Neural crest cell (in vitro differentiated cells): ENCODE measurements around the gene FRMD4A. TPM values are rescaled to one million over a fixed set of nuclear protein-coding genes. Genes with fewer than 3 reads are reported as not detected.

ENCODE experiments used
- DNase-seq: peaks from one replicate; pipeline ENCODE4 v3.0.0; 2021; ENCODE audit warnings: low read depth, mixed read lengths, low spot score
- H3K27ac Mint-ChIP-seq: one replicate; pipeline ENCODE4 v1.8.0; 2021; ENCODE audit warnings: mild to moderate bottlenecking, mixed read lengths; ENCODE audit not compliant: unreplicated experiment
- H3K27me3 Mint-ChIP-seq: 2 replicates; pipeline ENCODE4 v1.8.0; 2021; ENCODE audit warnings: low read depth, mild to moderate bottlenecking, mixed read lengths
- H3K36me3 Mint-ChIP-seq: 2 replicates; pipeline ENCODE4 v1.8.0; 2021; ENCODE audit warnings: low read depth, mild to moderate bottlenecking, mixed read lengths
- H3K4me1 Mint-ChIP-seq: 2 replicates; pipeline ENCODE4 v1.8.0; 2021; ENCODE audit warnings: mixed read lengths
- H3K4me3 Mint-ChIP-seq: one replicate; pipeline ENCODE4 v1.8.0; 2021; ENCODE audit warnings: mild to moderate bottlenecking, mixed read lengths
- H3K9me3 Mint-ChIP-seq: 2 replicates; pipeline ENCODE4 v1.8.0; 2021; ENCODE audit warnings: mixed read lengths
- total RNA-seq: library from RNA; stranded (reverse); gene quantifications from 2 replicates; pipeline ENCODE4 v1.2.1, GENCODE V29; 2021
- TF ChIP-seq, protein P1 (sequence below): fragments of 200-600 bp; sonication (generic); conservative IDR thresholded peaks from 2 replicates; pipeline ENCODE4 v1.5.0; 2021; ENCODE audit warnings: antibody characterized with exemption, mild to moderate bottlenecking

Gene FRMD4A
- total RNA-seq, 1 donor from 2014 or later: 65.3 TPM

DNA sequence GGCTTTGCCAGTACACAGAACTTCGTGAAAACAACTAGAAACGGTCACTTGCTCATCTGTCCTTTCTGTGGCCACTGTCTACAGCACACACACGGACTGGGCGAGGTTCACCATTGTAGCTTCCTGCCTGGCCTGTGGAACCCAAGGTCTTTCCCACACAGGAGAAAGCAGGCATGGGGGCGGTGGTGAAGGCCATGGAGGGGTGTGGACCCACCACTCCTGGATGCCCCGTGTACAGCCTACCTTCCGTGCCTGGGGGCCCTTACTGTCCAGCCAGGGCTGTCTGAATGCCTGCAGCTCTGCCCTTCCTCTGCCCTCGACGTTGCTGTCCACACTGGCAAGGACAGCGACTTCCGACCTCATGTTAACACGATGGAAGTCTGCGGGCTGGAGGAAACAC, 635.1 kb downstream of the FRMD4A start:
- H3K4me3 Mint-ChIP-seq: no peak overlapping the region
- H3K9me3 Mint-ChIP-seq: no peaks in the 10 kb centered on the region
- no peak for DNase-seq
- TF ChIP-seq, protein P1, sequence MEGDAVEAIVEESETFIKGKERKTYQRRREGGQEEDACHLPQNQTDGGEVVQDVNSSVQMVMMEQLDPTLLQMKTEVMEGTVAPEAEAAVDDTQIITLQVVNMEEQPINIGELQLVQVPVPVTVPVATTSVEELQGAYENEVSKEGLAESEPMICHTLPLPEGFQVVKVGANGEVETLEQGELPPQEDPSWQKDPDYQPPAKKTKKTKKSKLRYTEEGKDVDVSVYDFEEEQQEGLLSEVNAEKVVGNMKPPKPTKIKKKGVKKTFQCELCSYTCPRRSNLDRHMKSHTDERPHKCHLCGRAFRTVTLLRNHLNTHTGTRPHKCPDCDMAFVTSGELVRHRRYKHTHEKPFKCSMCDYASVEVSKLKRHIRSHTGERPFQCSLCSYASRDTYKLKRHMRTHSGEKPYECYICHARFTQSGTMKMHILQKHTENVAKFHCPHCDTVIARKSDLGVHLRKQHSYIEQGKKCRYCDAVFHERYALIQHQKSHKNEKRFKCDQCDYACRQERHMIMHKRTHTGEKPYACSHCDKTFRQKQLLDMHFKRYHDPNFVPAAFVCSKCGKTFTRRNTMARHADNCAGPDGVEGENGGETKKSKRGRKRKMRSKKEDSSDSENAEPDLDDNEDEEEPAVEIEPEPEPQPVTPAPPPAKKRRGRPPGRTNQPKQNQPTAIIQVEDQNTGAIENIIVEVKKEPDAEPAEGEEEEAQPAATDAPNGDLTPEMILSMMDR: no peak
- H3K27ac Mint-ChIP-seq: no peak overlapping the region
- peaks cover 13% of the 10 kb centered on the region for H3K4me1 Mint-ChIP-seq
- H3K27me3 Mint-ChIP-seq: no peaks in the 10 kb centered on the region
- H3K36me3 Mint-ChIP-seq: peaks cover 47% of the 10 kb centered on the region

DNA sequence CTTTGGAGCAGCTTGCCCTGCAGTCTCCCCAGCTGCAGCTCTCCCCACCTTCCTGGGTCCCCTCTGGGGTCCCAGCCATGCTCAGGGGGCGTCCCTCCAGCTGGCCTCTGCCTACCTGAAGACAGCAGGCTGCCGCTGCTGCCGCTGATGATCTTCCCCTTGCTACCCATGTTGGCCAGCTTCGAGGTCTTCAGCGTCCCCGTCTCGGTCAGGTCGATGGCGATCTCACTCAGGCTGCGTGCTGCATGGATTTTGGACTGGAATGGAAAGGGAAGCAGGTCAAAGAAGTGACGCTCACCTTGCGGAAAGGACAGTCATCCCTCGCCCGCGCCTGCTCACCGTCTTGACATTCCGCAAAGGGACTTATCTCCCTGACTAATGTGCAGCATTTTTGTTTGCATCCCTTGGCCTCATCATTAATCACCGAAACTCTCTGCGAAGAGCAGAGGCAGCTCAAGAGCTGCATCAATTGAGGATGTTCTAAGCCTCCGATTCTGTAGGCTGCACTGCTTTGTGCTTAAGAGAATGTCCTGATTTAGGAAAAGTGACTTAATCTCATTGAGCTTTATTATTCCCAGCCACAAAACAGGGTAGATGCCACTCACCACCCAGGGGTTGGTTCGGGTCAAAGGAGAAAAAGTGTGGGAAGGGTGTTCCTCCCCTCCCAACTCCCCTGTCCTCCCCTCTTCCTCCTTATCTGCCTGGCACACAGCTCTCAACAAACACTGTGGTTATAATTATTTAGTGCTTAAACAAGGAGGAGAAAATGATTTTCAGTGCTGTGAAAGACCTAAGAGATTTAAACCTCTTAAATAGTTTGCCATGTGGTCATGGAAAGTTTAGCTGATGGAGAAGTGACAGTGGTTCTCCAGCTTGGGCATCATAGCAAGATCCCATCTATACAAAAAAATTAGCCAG, 636.7 kb downstream of the FRMD4A start:
- H3K9me3 Mint-ChIP-seq: no peaks in the 10 kb centered on the region
- peak overlapping the region; percentile 35 for H3K27ac Mint-ChIP-seq
- H3K4me1 Mint-ChIP-seq: peaks cover 10% of the 10 kb centered on the region
- peaks cover 39% of the 10 kb centered on the region for H3K36me3 Mint-ChIP-seq
- TF ChIP-seq, protein P1: no peak
- no peaks in the 10 kb centered on the region for H3K27me3 Mint-ChIP-seq
- DNase-seq: no peak
- H3K4me3 Mint-ChIP-seq: no peak overlapping the region

DNA sequence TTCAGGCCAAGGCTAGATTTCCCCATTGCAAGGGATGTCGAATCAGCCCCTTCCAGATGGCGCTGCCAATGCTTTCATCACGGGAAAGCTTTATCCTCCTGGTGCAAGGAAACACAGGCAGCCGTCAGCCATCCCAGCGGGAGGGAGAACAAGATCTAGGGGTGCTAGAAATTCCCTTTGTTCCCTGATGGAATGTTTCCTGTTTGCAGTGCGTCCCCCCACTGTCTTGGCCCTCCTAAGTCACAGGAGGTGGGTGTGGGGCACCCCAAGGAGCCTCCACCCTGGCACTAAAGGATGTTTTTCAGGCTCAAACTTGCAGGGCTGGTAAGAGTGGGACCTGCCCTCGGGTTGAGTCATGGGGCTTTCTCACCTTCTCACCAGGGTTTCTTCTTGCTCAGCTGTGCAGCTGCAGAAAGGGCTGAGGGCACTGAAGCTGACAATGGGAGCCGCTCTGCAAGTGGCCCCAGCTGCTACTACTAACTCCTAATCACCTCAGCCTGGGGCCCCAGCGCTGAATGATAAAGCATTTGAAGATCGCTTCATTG, 640.4 kb downstream of the FRMD4A start:
- H3K4me3 Mint-ChIP-seq: no peak overlapping the region
- TF ChIP-seq, protein P1: no peak

DNA sequence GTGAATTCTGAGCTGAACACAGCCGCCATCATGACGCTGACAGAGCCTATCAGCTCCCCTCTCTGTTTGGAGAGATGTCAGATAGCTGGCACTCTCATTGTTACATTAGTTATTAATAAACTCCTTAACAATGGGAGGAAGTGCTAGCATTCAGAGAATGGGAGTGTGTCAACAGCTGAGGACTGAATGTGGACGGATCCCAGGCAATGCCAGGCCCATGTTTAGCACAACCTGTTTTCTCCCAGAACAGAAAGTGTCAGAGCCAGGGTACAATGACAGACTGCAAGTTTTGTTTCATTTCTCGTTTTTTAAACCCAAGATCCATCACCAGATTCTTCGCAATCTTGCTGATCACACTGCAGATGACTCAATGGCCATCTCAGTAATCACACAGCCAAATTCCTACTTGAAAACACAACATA, 644.4 kb downstream of the FRMD4A start:
- Mint-ChIP-seq H3K27me3 (no peaks in the 10 kb centered on the region), H3K4me3 (no peak overlapping the region), H3K9me3 (no peaks in the 10 kb centered on the region), H3K27ac (no peak overlapping the region), H3K4me1 (peaks cover 39% of the 10 kb centered on the region), H3K36me3 (peaks cover 17% of the 10 kb centered on the region)
- TF ChIP-seq, protein P1: no peak
- no peak for DNase-seq

More for the DNA sequence above, 640.4 kb downstream of the FRMD4A start:
- no peaks in the 10 kb centered on the region for H3K27me3 Mint-ChIP-seq
- no peak overlapping the region for H3K27ac Mint-ChIP-seq
- no peaks in the 10 kb centered on the region for H3K9me3 Mint-ChIP-seq
- H3K4me1 Mint-ChIP-seq: peaks cover 23% of the 10 kb centered on the region
- peaks cover 30% of the 10 kb centered on the region for H3K36me3 Mint-ChIP-seq
- DNase-seq: no peak

DNA sequence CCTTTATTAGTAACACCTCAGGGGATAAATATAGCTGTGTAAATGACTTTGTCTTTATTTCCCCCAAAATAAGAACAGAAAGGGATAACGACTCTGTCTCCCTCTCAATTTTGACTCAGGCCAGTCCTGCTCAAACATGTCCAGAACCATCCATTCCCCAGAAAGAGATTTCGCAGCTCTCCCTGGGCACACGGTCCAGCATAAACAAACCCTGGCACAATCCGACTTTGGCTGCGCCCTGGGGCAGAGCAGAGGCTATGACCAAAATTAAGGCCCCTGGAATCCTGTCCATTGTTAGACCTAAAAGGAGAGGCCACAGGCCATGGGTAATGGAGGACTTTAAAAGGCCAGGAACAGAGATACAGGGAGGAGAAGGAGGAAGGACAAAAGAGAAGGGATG, 644.8 kb downstream of the FRMD4A start:
- peaks cover 39% of the 10 kb centered on the region for H3K4me1 Mint-ChIP-seq
- H3K4me3 Mint-ChIP-seq: no peak overlapping the region
- peaks cover 21% of the 10 kb centered on the region for H3K36me3 Mint-ChIP-seq
- no peaks in the 10 kb centered on the region for H3K9me3 Mint-ChIP-seq
- no peaks in the 10 kb centered on the region for H3K27me3 Mint-ChIP-seq
- TF ChIP-seq, protein P1: no peak
- DNase-seq: no peak
- no peak overlapping the region for H3K27ac Mint-ChIP-seq
